IMR-90 (cell line): ENCODE measurements around the gene DCDC1. TPM values are rescaled to one million over a fixed set of nuclear protein-coding genes. Genes with fewer than 3 reads are reported as not detected.

Experiments used
- ATAC-seq: fragments of 200-7000 bp; cut with Tn5 transposase; 2 replicates; pipeline ENCODE4 v1.9.1; 2020; ENCODE audit warnings: low read depth, mild to moderate bottlenecking, moderate library complexity
- BruUV-seq: library from RNA; stranded (reverse); fragments of 400-500 nt; replicated peaks from 2 replicates; lab custom pipeline; 2021; lab: Mats Ljungman, UMichigan
- CTCF ChIA-PET: fragments of 300-600 bp; formaldehyde crosslinking; extraction: SDS; loops from one replicate; lab custom pipeline; 2021; ENCODE audit warnings: antibody characterized with exemption; lab: Yijun Ruan, JAX
- POLR2A ChIA-PET: fragments of 300-600 bp; sonication (Branson Sonifier 250); formaldehyde crosslinking; loops from one replicate; lab custom pipeline; 2022; ENCODE audit warnings: antibody characterized with exemption; ENCODE audit not compliant: unreplicated experiment; lab: Charles Lee
- DNase-seq: peaks from one replicate; pipeline ENCODE4 v3.0.0; 2013
- H2AFZ ChIP-seq: replicated peaks from 2 replicates; pipeline ENCODE3; 2013; ENCODE audit warnings: low read length, mild to moderate bottlenecking; ENCODE audit not compliant: poor library complexity
- H2AK5ac ChIP-seq: 2 replicates; pipeline ENCODE4 v1.6.1; 2013; ENCODE audit warnings: low read depth, low read length, inconsistent platforms
- H2AK9ac ChIP-seq: replicated peaks from 2 replicates; pipeline ENCODE3; 2013; ENCODE audit warnings: mild to moderate bottlenecking, low read depth, low read length, moderate library complexity; ENCODE audit not compliant: poor library complexity
- H2BK120ac ChIP-seq: 2 replicates; pipeline ENCODE4 v1.6.1; 2013; ENCODE audit warnings: low read depth, low read length, inconsistent platforms
- H2BK15ac ChIP-seq: 3 replicates; pipeline ENCODE4 v1.6.1; 2013; ENCODE audit warnings: low read depth, low read length, inconsistent platforms
- H2BK20ac ChIP-seq: 2 replicates; pipeline ENCODE4 v1.6.1; 2013; ENCODE audit warnings: low read depth, mild to moderate bottlenecking, inconsistent platforms, low read length, moderate library complexity
- H2BK5ac ChIP-seq: 2 replicates; pipeline ENCODE4 v1.6.1; 2013; ENCODE audit warnings: mild to moderate bottlenecking, low read depth, low read length, inconsistent platforms; ENCODE audit not compliant: poor library complexity, severe bottlenecking
- H3K14ac ChIP-seq: replicated peaks from 2 replicates; pipeline ENCODE4 v1.6.1; 2013; ENCODE audit warnings: low read depth, low read length, inconsistent platforms
- H3K18ac ChIP-seq: 2 replicates; pipeline ENCODE4 v1.6.1; 2013; ENCODE audit warnings: low read depth, low read length, control low read depth
- H3K23ac ChIP-seq: 2 replicates; pipeline ENCODE4 v1.6.1; 2013; ENCODE audit warnings: low read depth, low read length, inconsistent platforms
- H3K27ac ChIP-seq: 2 replicates; pipeline ENCODE4 v1.5.1; 2013; ENCODE audit warnings: mild to moderate bottlenecking, control low read depth, low read length; ENCODE audit not compliant: insufficient read depth
- H3K27me3 ChIP-seq: 2 replicates; pipeline ENCODE4 v1.6.1; 2013; ENCODE audit warnings: low read length; ENCODE audit not compliant: control insufficient read depth, insufficient read depth
- H3K36me3 ChIP-seq: 2 replicates; pipeline ENCODE4 v1.6.1; 2013; ENCODE audit warnings: low read length, mixed read lengths; ENCODE audit not compliant: control insufficient read depth, insufficient read depth
- H3K4ac ChIP-seq: 2 replicates; pipeline ENCODE4 v1.6.1; 2013; ENCODE audit warnings: low read depth, low read length, inconsistent platforms
- H3K4me1 ChIP-seq: 2 replicates; pipeline ENCODE4 v1.6.1; 2013; ENCODE audit warnings: low read length, mixed read lengths; ENCODE audit not compliant: control insufficient read depth, insufficient read depth
- H3K4me2 ChIP-seq: 2 replicates; pipeline ENCODE4 v1.6.1; 2013; ENCODE audit warnings: low read depth, mild to moderate bottlenecking, control low read depth, low read length, moderate library complexity
- H3K4me3 ChIP-seq: 2 replicates; pipeline ENCODE4 v1.5.1; 2013; ENCODE audit warnings: low read depth, mild to moderate bottlenecking, control low read depth, low read length, moderate library complexity; ENCODE audit not compliant: insufficient read depth
- H3K56ac ChIP-seq: 2 replicates; pipeline ENCODE4 v1.6.1; 2013; ENCODE audit warnings: low read length, inconsistent platforms; ENCODE audit not compliant: insufficient read depth; ENCODE audit errors: extremely low read depth
- H3K79me1 ChIP-seq, 2 experiments: 2 replicates each; pipeline ENCODE4 v1.6.1; 2013; ENCODE audit warnings: low read length in 2 of 2, inconsistent platforms in 1 of 2, low read depth in 1 of 2
- H3K9ac ChIP-seq: 2 replicates; pipeline ENCODE4 v1.6.1; 2013; ENCODE audit warnings: low read depth, low read length, control low read depth
- H3K9me1 ChIP-seq: 2 replicates; pipeline ENCODE4 v1.6.1; 2013; ENCODE audit warnings: low read length, inconsistent platforms; ENCODE audit not compliant: insufficient read depth
- H3K9me3 ChIP-seq: 2 replicates; pipeline ENCODE4 v1.6.1; 2013; ENCODE audit warnings: low read length; ENCODE audit not compliant: control insufficient read depth, insufficient read depth
- H4K20me1 ChIP-seq: 2 replicates; pipeline ENCODE4 v1.6.1; 2013; ENCODE audit warnings: low read length, inconsistent platforms; ENCODE audit not compliant: insufficient read depth
- H4K5ac ChIP-seq: 2 replicates; pipeline ENCODE4 v1.6.1; 2013; ENCODE audit warnings: mild to moderate bottlenecking, low read depth, low read length, control low read depth
- H4K8ac ChIP-seq, 2 experiments: 2 replicates each; pipeline ENCODE4 v1.6.1; 2013; ENCODE audit warnings: low read depth in 2 of 2, low read length in 2 of 2, control low read depth in 1 of 2, inconsistent platforms in 1 of 2
- H4K91ac ChIP-seq: 2 replicates; pipeline ENCODE4 v1.6.1; 2013; ENCODE audit warnings: low read depth, low read length, inconsistent platforms; ENCODE audit not compliant: insufficient read depth
- CEBPB ChIP-seq: IDR thresholded peaks from 2 replicates; pipeline ENCODE4 v1.6.1; 2012; ENCODE audit warnings: low read depth, low read length, improper control_type of control experiment
- CHD1 ChIP-seq: IDR thresholded peaks from 2 replicates; pipeline ENCODE4 v1.6.1; 2012; ENCODE audit warnings: low read depth, low read length, improper control_type of control experiment
- FOS ChIP-seq: fragments of 150-350 bp; IDR thresholded peaks from 2 replicates; pipeline ENCODE4 v1.6.1; 2016; ENCODE audit warnings: low read depth, low read length
- NFE2L2 ChIP-seq: fragments of 150-350 bp; IDR thresholded peaks from 2 replicates; pipeline ENCODE4 v1.6.1; 2016; ENCODE audit warnings: low read depth, mild to moderate bottlenecking, low read length
- RAD21 ChIP-seq: IDR thresholded peaks from 2 replicates; pipeline ENCODE4 v1.6.1; 2012; ENCODE audit warnings: low read length, improper control_type of control experiment
- SMC3 ChIP-seq: fragments of 150-350 bp; IDR thresholded peaks from 2 replicates; pipeline ENCODE4 v1.6.1; 2016; ENCODE audit warnings: low read depth, mild to moderate bottlenecking, antibody characterized with exemption, low read length, moderate library complexity
- USF2 ChIP-seq: fragments of 150-350 bp; IDR thresholded peaks from 2 replicates; pipeline ENCODE4 v1.6.1; 2017; ENCODE audit warnings: mild to moderate bottlenecking, antibody characterized with exemption, low read length, low read depth
- WGBS, 2 experiments: methylation state at CpG; one replicate each; pipeline versions ENCODE4 v1.1.5 to v1.1.7; 2013; ENCODE audit warnings: missing lambda C conversion rate in 2 of 2; ENCODE audit not compliant: insufficient read length in 1 of 2; ENCODE audit errors: extremely low coverage in 2 of 2; 5-methylcytosine and 5-hydroxymethylcytosine counted together
- dilution Hi-C: fragments of 300-500 bp; cut with HindIII; formaldehyde crosslinking; loops from one replicate; pipeline ENCODE4 v1.14.3; 2018; ENCODE audit warnings: low sequenced_read_pairs; ENCODE audit not compliant: unreplicated experiment
- in situ Hi-C: fragments of 300-500 bp; cut with MboI; formaldehyde crosslinking; loops from 3 replicates; pipeline ENCODE4 v1.14.3; 2019; ENCODE audit warnings: low sequenced_read_pairs, inconsistent platforms, mixed read lengths
- intact Hi-C: fragments of 100-400 bp; cut with micrococcal nuclease; formaldehyde crosslinking; loops from 2 replicates; pipeline ENCODE4 v1.10.0; 2022
- polyA plus RNA-seq, 3 experiments: library from polyadenylated mRNA; depleted of rRNA; stranded (reverse); fragments of >200 nt; gene quantifications; 2 replicates each; pipeline ENCODE4 v1.2.3, GENCODE V29; 2012; ENCODE audit warnings: low replicate concordance in 1 of 3
- total RNA-seq: library from RNA; depleted of rRNA; stranded (reverse); fragments of >200 nt; gene quantifications from 2 replicates; pipeline ENCODE4 v1.2.3, GENCODE V29; 2012
- TF ChIP-seq, protein P1 (sequence below): fragments of 150-350 bp; IDR thresholded peaks from 2 replicates; pipeline ENCODE4 v1.6.1; 2016; ENCODE audit warnings: low read depth, mild to moderate bottlenecking, low read length, moderate library complexity, borderline replicate concordance

The DCDC1 gene
- total and polyA plus RNA-seq, 2 of the 4 experiments (the other 2 are of a cell fraction) = not detected

- in situ Hi-C loops = no loop called here
Observed at GRCh38 chr11:31110830-31111229, 258.7 kb downstream of the DCDC1 start.

More at GRCh38 chr11:31110830-31111229, 258.7 kb downstream of the DCDC1 start:
- intact Hi-C loops = no loop called here
- BruUV-seq = no TSS peak
- no peaks in the 10 kb centered on the region for H4K20me1 ChIP-seq
- no peak overlapping the region for H4K5ac ChIP-seq
- no peak overlapping the region for H4K91ac ChIP-seq
- no peak overlapping the region for H2AFZ ChIP-seq
- no peak overlapping the region for H3K4ac ChIP-seq
- H3K14ac ChIP-seq = no peak overlapping the region
- no peaks in the 10 kb centered on the region for H3K4me1 ChIP-seq
- no peak overlapping the region for H3K4me3 ChIP-seq
- no peaks in the 10 kb centered on the region for H3K27me3 ChIP-seq
- dilution Hi-C loops = no loop called here
- ChIA-PET POLR2A (no interaction called here), CTCF (interaction anchor here (0.6 kb wide), 1 partner anchor 143 kb away, joined by 3 read pairs; no protein-coding TSS in a partner anchor)
- DNase-seq = no peak
- WGBS, 2 experiments = no CpG with 5 or more reads among the region's 4 CpGs
- no peak overlapping the region for H2AK9ac ChIP-seq
- ATAC-seq = no peak
- H2BK15ac ChIP-seq = no peak overlapping the region
- no peak overlapping the region for H3K9ac ChIP-seq
- H2BK20ac ChIP-seq = no peak overlapping the region
- H3K4me2 ChIP-seq = no peak overlapping the region
- no peaks in the 10 kb centered on the region for H3K79me1 ChIP-seq
- TF ChIP-seq CHD1 (no peak), CEBPB (no peak), RAD21 (no peak), FOS (no peak), NFE2L2 (no peak), SMC3 (no peak), USF2 (no peak)
- TF ChIP-seq, protein P1, sequence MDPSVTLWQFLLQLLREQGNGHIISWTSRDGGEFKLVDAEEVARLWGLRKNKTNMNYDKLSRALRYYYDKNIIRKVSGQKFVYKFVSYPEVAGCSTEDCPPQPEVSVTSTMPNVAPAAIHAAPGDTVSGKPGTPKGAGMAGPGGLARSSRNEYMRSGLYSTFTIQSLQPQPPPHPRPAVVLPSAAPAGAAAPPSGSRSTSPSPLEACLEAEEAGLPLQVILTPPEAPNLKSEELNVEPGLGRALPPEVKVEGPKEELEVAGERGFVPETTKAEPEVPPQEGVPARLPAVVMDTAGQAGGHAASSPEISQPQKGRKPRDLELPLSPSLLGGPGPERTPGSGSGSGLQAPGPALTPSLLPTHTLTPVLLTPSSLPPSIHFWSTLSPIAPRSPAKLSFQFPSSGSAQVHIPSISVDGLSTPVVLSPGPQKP = no peak
- no peaks in the 10 kb centered on the region for H3K9me1 ChIP-seq
- no peak overlapping the region for H3K18ac ChIP-seq
- no peak overlapping the region for H2BK5ac ChIP-seq
- H3K23ac ChIP-seq = no peak overlapping the region
- H3K36me3 ChIP-seq = no peaks in the 10 kb centered on the region
- no peak overlapping the region for H3K27ac ChIP-seq
- H4K8ac ChIP-seq = no peak overlapping the region
- no peak overlapping the region for H2AK5ac ChIP-seq
- H3K56ac ChIP-seq = no peak overlapping the region
- H3K9me3 ChIP-seq = no peaks in the 10 kb centered on the region
- no peak overlapping the region for H2BK120ac ChIP-seq
